Activated CD4-positive, alpha-beta T cell treated with anti-CD3 and anti-CD28 coated beads for 24 hours (primary cell): ENCODE results near the gene STN1.

Source experiments
- DNase-seq, 2 donors: peaks; one replicate each; pipeline ENCODE4 v3.0.0-alpha.2; 2020; ENCODE audit warnings: low read depth in 2 of 2

The STN1 gene

GRCh38 chr10:103843854-103844570 lies 74.0 kb downstream of the STN1 start:
- DNase-seq = no peak

- no peak for DNase-seq
Measured at GRCh38 chr10:103843045-103843444, 74.9 kb downstream of the STN1 start.

GRCh38 chr10:103842605-103843004 lies 75.4 kb downstream of the STN1 start:
- DNase-seq = no peak

- no peak for DNase-seq
Measured at GRCh38 chr10:103841519-103841918, 76.5 kb downstream of the STN1 start.

GRCh38 chr10:103840740-103841070 lies 77.3 kb downstream of the STN1 start:
- DNase-seq = no peak

- no peak for DNase-seq
Measured at GRCh38 chr10:103839872-103840739, 77.9 kb downstream of the STN1 start.

- DNase-seq = no peak
Measured at GRCh38 chr10:103839519-103839871, 78.5 kb downstream of the STN1 start.

- no peak for DNase-seq
Measured at GRCh38 chr10:103838862-103839518, 79.0 kb downstream of the STN1 start.

- no peak for DNase-seq
Measured at GRCh38 chr10:103838070-103838395, 80.0 kb downstream of the STN1 start.

- DNase-seq = no peak
Measured at GRCh38 chr10:103837370-103838069, 80.5 kb downstream of the STN1 start.

- DNase-seq = no peak
Measured at GRCh38 chr10:103836861-103837260, 81.1 kb downstream of the STN1 start.

- no peak for DNase-seq
Measured at GRCh38 chr10:103836273-103836672, 81.7 kb downstream of the STN1 start.

- DNase-seq = no peak
Measured at GRCh38 chr10:103835096-103836050, 82.6 kb downstream of the STN1 start.

- no peak for DNase-seq
Measured at GRCh38 chr10:103834436-103835095, 83.4 kb downstream of the STN1 start.

GRCh38 chr10:103833731-103834365 lies 84.1 kb downstream of the STN1 start:
- DNase-seq = no peak

- DNase-seq = no peak
Measured at GRCh38 chr10:103832806-103833205, 85.2 kb downstream of the STN1 start.
